HL-60 (cell line): ENCODE measurements around the gene RPA1.

Source experiments
- CTCF ChIP-seq: IDR thresholded peaks from one replicate; pipeline ENCODE4 v1.5.1; 2011; ENCODE audit warnings: low read length, control low read depth, inconsistent platforms; ENCODE audit not compliant: insufficient read depth
- POLR2AphosphoS5 ChIP-seq: IDR thresholded peaks from 2 replicates; pipeline ENCODE4 v1.6.1; 2012; ENCODE audit warnings: low read depth
- REST ChIP-seq: IDR thresholded peaks from 2 replicates; pipeline ENCODE4 v1.6.1; 2012; ENCODE audit warnings: low read depth; ENCODE audit not compliant: insufficient replicate concordance

DNA sequence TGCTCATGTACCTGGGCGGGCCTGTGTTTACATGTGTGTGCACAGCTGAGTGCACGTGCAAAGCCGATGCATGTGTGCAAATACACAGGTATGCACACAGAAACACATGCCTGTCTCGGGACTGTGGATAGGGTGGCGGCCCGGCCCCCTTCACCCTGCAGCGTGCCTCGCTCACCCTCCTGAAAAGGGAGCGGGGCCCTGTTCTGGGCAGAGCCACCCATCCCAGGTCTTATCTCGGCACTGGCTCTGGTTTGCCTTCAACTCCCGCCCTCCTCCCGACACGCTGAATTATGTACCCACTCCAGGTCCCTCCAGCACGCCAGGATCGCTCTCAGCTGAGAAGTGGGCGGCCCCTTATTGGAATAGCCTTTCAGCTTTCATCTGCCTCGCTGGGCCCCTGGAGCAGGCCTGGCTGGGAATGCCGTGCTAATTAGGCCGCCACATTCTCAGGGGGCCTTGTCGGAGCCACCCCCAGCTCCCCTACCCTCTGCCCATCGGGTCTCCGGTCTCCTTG is 117.5 kb downstream of the RPA1 start:
- TF ChIP-seq CTCF: no peak
- no peak for TF ChIP-seq REST
- TF ChIP-seq POLR2AphosphoS5: no peak
